HFFc6 (cell line): ENCODE measurements around the gene RGS21. TPM values are rescaled to one million over a fixed set of nuclear protein-coding genes. Genes with fewer than 3 reads are reported as not detected.

Experiments
- DNase-seq: peaks from one replicate; pipeline ENCODE4 v3.0.0-alpha.2; 2018
- H3K27ac Mint-ChIP-seq: 2 replicates; pipeline ENCODE4 v1.8.0; 2020; ENCODE audit warnings: mild to moderate bottlenecking, mixed read lengths
- H3K27me3 Mint-ChIP-seq: 2 replicates; pipeline ENCODE4 v1.8.0; 2021; ENCODE audit warnings: mild to moderate bottlenecking, moderate library complexity, mixed read lengths; ENCODE audit not compliant: insufficient read depth
- H3K36me3 Mint-ChIP-seq: 2 replicates; pipeline ENCODE4 v1.8.0; 2021; ENCODE audit warnings: low read depth, mixed read lengths
- H3K4me1 Mint-ChIP-seq: 2 replicates; pipeline ENCODE4 v1.8.0; 2020; ENCODE audit warnings: low read depth, mixed read lengths
- H3K4me3 Mint-ChIP-seq: 2 replicates; pipeline ENCODE4 v1.8.0; 2020; ENCODE audit warnings: mild to moderate bottlenecking, moderate library complexity, mixed read lengths
- H3K9me3 Mint-ChIP-seq: 2 replicates; pipeline ENCODE4 v1.8.0; 2020; ENCODE audit warnings: mild to moderate bottlenecking, mixed read lengths
- total RNA-seq, 6 experiments: library from RNA; stranded (reverse); fragmentation: NEBNext Ultra II Directional; extraction: Animal tissue kit (Norgen Biotek cat#: 25700); gene quantifications; 2 replicates in 1 of 6; 3 replicates in 5 of 6; pipeline ENCODE4 v1.2.3, GENCODE V29; 2021
- TF ChIP-seq, protein P1 (sequence below): fragments of 200-600 bp; sonication (generic); IDR thresholded peaks from 2 replicates; pipeline ENCODE4 v1.5.0; 2021; ENCODE audit warnings: antibody characterized with exemption, mild to moderate bottlenecking

Gene RGS21
- total RNA-seq, 6 experiments from 2014 or later = not detected

DNA sequence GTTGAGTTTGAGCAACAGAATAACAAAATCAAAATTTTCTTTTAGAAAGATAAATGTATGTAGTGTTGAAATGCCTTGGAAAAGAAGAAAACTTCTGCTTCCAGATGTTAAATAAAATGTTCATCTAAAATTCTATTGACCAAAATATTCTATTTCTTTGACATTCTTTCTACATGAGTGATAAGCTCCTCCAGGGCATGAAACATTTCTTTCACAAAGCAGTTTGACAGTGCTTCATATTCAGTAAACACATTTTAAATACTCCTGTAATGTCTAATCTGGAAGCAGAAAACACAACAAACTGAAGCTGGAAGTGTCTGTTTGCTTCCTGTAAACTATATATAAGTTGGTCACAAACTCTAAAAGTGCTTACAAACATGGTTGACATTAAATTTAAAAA lies 61.5 kb downstream of the RGS21 start:
- Mint-ChIP-seq H3K27me3 (no peaks in the 10 kb centered on the region), H3K4me3 (no peak overlapping the region), H3K4me1 (no peaks in the 10 kb centered on the region), H3K9me3 (no peaks in the 10 kb centered on the region; the same call in 1 of the 2 replicates), H3K27ac (no peak overlapping the region), H3K36me3 (no peaks in the 10 kb centered on the region)
- DNase-seq = no peak
- TF ChIP-seq, protein P1, sequence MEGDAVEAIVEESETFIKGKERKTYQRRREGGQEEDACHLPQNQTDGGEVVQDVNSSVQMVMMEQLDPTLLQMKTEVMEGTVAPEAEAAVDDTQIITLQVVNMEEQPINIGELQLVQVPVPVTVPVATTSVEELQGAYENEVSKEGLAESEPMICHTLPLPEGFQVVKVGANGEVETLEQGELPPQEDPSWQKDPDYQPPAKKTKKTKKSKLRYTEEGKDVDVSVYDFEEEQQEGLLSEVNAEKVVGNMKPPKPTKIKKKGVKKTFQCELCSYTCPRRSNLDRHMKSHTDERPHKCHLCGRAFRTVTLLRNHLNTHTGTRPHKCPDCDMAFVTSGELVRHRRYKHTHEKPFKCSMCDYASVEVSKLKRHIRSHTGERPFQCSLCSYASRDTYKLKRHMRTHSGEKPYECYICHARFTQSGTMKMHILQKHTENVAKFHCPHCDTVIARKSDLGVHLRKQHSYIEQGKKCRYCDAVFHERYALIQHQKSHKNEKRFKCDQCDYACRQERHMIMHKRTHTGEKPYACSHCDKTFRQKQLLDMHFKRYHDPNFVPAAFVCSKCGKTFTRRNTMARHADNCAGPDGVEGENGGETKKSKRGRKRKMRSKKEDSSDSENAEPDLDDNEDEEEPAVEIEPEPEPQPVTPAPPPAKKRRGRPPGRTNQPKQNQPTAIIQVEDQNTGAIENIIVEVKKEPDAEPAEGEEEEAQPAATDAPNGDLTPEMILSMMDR = no peak

DNA sequence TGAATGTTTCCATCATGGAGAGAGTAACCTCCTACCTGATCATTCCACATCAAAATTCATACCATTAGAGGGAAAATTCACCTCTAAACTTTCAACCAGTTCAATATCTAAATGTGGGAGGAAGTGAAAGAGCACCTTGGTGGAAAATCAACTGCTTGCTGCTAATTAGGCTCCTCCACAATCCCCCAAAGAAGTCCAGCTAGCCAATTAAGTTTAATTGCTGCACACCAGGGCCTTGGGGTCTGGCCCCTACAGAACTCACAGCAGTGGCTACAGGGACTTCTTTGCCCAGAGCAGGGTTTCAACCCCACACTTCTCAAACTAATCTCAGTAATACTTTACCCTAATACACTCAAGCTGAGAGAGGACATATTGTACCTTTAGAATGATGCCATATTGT lies 62.1 kb downstream of the RGS21 start:
- no peak for DNase-seq
- TF ChIP-seq, protein P1 = no peak
- no peak overlapping the region for H3K4me3 Mint-ChIP-seq
- H3K27me3 Mint-ChIP-seq = no peaks in the 10 kb centered on the region
- H3K27ac Mint-ChIP-seq = no peak overlapping the region
- H3K36me3 Mint-ChIP-seq = no peaks in the 10 kb centered on the region
- H3K9me3 Mint-ChIP-seq = no peaks in the 10 kb centered on the region; the same call in 1 of the 2 replicates
- no peaks in the 10 kb centered on the region for H3K4me1 Mint-ChIP-seq

DNA sequence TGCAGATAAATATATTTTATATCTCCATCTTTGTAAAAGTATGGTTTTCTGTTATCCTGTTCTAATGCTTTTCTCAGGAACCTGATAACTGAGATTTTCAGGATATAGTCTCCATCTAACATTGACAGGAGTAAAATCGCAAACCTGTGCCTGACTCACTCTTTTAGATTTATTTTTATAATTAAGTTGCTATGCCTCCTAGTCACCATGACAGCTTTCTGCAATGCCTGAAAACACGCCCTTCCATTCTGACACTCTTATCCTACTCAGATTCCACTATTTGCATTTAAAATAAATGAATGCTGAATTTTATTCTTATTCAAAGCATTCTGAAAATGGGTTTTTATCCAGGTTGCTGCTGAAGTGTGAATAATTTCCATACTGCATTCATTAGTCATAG lies 62.8 kb downstream of the RGS21 start:
- no peaks in the 10 kb centered on the region for H3K4me1 Mint-ChIP-seq
- peaks cover under 1% of the 10 kb centered on the region; the same call in 1 of the 2 replicates for H3K9me3 Mint-ChIP-seq
- no peaks in the 10 kb centered on the region for H3K27me3 Mint-ChIP-seq
- no peak for DNase-seq
- no peak overlapping the region for H3K27ac Mint-ChIP-seq
- H3K36me3 Mint-ChIP-seq = no peaks in the 10 kb centered on the region
- no peak overlapping the region for H3K4me3 Mint-ChIP-seq
- TF ChIP-seq, protein P1 = no peak

DNA sequence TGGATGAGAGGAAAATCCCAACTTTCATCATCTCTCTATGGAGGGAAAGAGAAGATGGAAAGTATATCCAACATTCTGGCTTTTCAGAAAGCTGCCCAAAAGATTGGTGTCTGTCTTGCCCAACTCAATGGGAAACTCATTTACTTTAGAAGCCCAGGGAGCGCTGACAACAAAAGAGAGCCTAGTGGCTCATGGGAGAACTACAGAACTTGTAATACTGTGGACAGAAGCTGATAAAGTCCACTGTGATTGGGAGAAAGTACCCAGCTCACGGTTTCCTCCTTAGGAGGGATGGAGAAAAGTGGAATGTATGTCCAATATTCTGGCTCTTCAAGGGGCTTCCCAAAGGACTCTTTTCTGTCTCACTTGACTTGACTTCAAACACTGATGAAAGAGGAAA lies 66.0 kb downstream of the RGS21 start:
- H3K27ac Mint-ChIP-seq = no peak overlapping the region
- peaks cover 12% of the 10 kb centered on the region for H3K9me3 Mint-ChIP-seq
- H3K36me3 Mint-ChIP-seq = no peaks in the 10 kb centered on the region
- no peaks in the 10 kb centered on the region for H3K4me1 Mint-ChIP-seq
- TF ChIP-seq, protein P1 = no peak
- no peak for DNase-seq
- no peaks in the 10 kb centered on the region for H3K27me3 Mint-ChIP-seq
- H3K4me3 Mint-ChIP-seq = no peak overlapping the region

DNA sequence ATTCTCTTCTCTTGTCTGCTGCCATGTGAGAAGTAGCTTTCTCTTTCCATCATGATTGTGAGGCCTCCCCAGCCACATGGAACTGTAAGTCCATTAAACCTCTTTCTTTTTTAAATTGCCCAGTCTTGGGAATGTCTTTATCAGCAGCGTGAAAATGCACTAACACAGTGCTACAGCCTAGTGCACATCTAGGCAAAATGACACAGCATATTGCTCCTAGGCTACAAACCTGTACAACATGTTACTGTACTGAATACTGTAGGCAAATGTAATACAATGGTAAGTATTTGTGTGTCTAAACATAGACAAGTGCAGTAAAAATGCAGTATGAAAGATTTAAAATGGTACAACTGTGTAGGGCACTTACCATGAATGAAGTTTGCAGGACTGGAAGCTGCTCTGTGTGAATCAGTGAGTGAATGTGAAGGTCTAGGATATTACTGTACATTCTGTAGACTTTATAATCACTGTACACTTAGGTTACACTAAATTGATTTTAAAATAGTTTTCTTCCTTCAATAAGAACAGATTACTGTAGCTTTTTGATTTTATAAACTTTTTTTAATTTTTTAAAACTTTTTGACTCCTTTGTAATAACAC lies 69.4 kb downstream of the RGS21 start:
- Mint-ChIP-seq H3K36me3 (no peaks in the 10 kb centered on the region), H3K27me3 (no peaks in the 10 kb centered on the region), H3K4me3 (no peak overlapping the region), H3K4me1 (no peaks in the 10 kb centered on the region), H3K9me3 (peaks cover 15% of the 10 kb centered on the region), H3K27ac (no peak overlapping the region)
- DNase-seq = no peak
- TF ChIP-seq, protein P1 = no peak
